ENCODE data around the gene DUS3L. TPM values are rescaled to one million over a fixed set of nuclear protein-coding genes. Genes with fewer than 3 reads are reported as not detected.

The DUS3L gene
- total and polyA plus RNA-seq, 2 donors (not counting 3 experiments of a cell fraction or from before 2014, with no cell fraction given): 25.8 to 38.9 TPM

- TF ChIP-seq POLR2A (IDR thresholded peaks at IDR 0.05; ENCODE audit: low read depth, low read length) (no peak), POLR2AphosphoS5 (IDR thresholded peaks at IDR 0.05; ENCODE audit: insufficient read depth, low read depth, low read length) (no peak), EZH2 (IDR thresholded peaks at IDR 0.05; ENCODE audit: borderline replicate concordance, low read depth, low read length, severe bottlenecking) (no peak), FOS (IDR thresholded peaks at IDR 0.05; ENCODE audit: borderline replicate concordance, insufficient read depth, low read length) (no peak), CTCF (IDR thresholded peaks at IDR 0.05; ENCODE audit: extremely low read depth in 1 of 2, insufficient read depth in 1 of 2, low read depth in 1 of 2, low read length in 2 of 2) (no peak), JUN (IDR thresholded peaks at IDR 0.05; ENCODE audit: borderline replicate concordance, insufficient read depth, insufficient read length, low read depth) (no peak), MYC (IDR thresholded peaks at IDR 0.05; ENCODE audit: low read depth, low read length) (no peak), MAX (IDR thresholded peaks at IDR 0.05; ENCODE audit: insufficient read depth, insufficient read length) (no peak), GATA2 (IDR thresholded peaks at IDR 0.05; ENCODE audit: insufficient read depth, insufficient read length, low read depth, low read length) (no peak)
- FAIRE-seq: no peak
These were observed 12.6 kb downstream of the DUS3L start for GRCh38 chr19:5778402-5778801.

More at GRCh38 chr19:5778402-5778801, 12.6 kb downstream of the DUS3L start:
- Histone ChIP-seq H3K4me3 (replicated peaks in 1 of 3; ENCODE audit: insufficient read depth in 1 of 3, low read depth in 1 of 3, low read length in 3 of 3) (no peak overlapping the region), H3K4me2 (ENCODE audit: insufficient read depth, low read length) (no peak overlapping the region), H3K9me3 (replicated peaks; ENCODE audit: control insufficient read depth, insufficient read depth, low read length) (no peaks in the 10 kb centered on the region), H3K9ac (replicated peaks; ENCODE audit: extremely low read depth, insufficient read depth, low read length) (no peak overlapping the region), H3K79me2 (ENCODE audit: control insufficient read depth, insufficient read depth, low read length) (no peaks in the 10 kb centered on the region), H2AFZ (ENCODE audit: low read depth, low read length) (no peak overlapping the region), H4K20me1 (replicated peaks; ENCODE audit: control insufficient read depth, extremely low read depth, insufficient read depth, low read length) (no peaks in the 10 kb centered on the region), H3K27me3 (ENCODE audit: control insufficient read depth in 2 of 2, insufficient read depth in 2 of 2, low read length in 2 of 2) (no peaks in the 10 kb centered on the region), H3K36me3 (ENCODE audit: control insufficient read depth in 2 of 2, extremely low read depth in 1 of 2, insufficient read depth in 2 of 2, low read length in 2 of 2) (no peaks in the 10 kb centered on the region), H3K27ac (ENCODE audit: insufficient read depth, low read depth, low read length) (no peak overlapping the region), H3K4me1 (ENCODE audit: control insufficient read depth, extremely low read depth, insufficient read depth, low read length) (no peaks in the 10 kb centered on the region), H3K9me1 (replicated peaks; ENCODE audit: control insufficient read depth, extremely low read depth, insufficient read depth, low read length) (no peaks in the 10 kb centered on the region)
- ChIA-PET POLR2A (no interaction called here), CTCF (interaction anchor here (0.7 to 1.2 kb wide), 2 partner anchors 15 to 26 kb away, joined by 3 read pairs; no protein-coding TSS in a partner anchor)
- dilution Hi-C loops (cut with MboI; ENCODE audit: extremely low pct_ligation_motif_present, low sequenced_read_pairs) (no loop called here), intact Hi-C loops (cut with micrococcal nuclease) (no loop called here)
- no TSS peak for BruUV-seq (replicated peaks)
- no peak for DNase-seq (ENCODE audit: low read depth, low spot score)

Data from endothelial cell of umbilical vein (primary cell).